ENCODE measurements around the gene EFCAB13. TPM values are rescaled to one million over a fixed set of nuclear protein-coding genes. Genes with fewer than 3 reads are reported as not detected.

The EFCAB13 gene
- total and polyA plus RNA-seq, 4 donors = 0.56 to 21.4 (median 3.6) TPM

GRCh38 chr17:47277921-47278320 lies 45.8 kb upstream of the EFCAB13 start:
- H3K27ac ChIP-seq (ENCODE audit: low read depth in 1 of 2, low read length in 1 of 2) = no peak overlapping the region
- H3K27me3 ChIP-seq (ENCODE audit: control insufficient read depth in 3 of 3, insufficient read depth in 3 of 3, low read length in 2 of 3) = no peaks in the 10 kb centered on the region
- H3K4me3 ChIP-seq = no peak overlapping the region
- no peaks in the 10 kb centered on the region for H3K9me3 ChIP-seq (ENCODE audit: control insufficient read depth in 4 of 4, insufficient read depth in 3 of 4, low read length in 3 of 4)
- no peak for TF ChIP-seq CTCF (IDR thresholded peaks at IDR 0.05; ENCODE audit: control extremely low read depth, extremely low read depth)
- no peak overlapping the region for H3K9ac ChIP-seq (ENCODE audit: insufficient read depth in 1 of 2, low read length in 2 of 2)
- H3K4me1 ChIP-seq (ENCODE audit: control insufficient read depth in 5 of 5, insufficient read depth in 5 of 5, low read length in 5 of 5) = peaks cover 22 to 39% (median 30%) of the 10 kb centered on the region in 5 donors
- no peak for DNase-seq
- 91 to 99% methylated on average over 1 of the region's 1 CpG for WGBS, 2 donors
- H3K36me3 ChIP-seq (ENCODE audit: control insufficient read depth in 4 of 4, insufficient read depth in 4 of 4, low read length in 4 of 4) = no peaks in the 10 kb centered on the region
- no peak for ATAC-seq (ENCODE audit: insufficient read depth, low FRiP score)

- ATAC-seq (ENCODE audit: insufficient read depth, low FRiP score) (no peak), DNase-seq (no peak)
- WGBS, 2 donors = 90 to 94% methylated on average over 4 of the region's 4 CpGs
- no peaks in the 10 kb centered on the region for H3K36me3 ChIP-seq (ENCODE audit: control insufficient read depth in 4 of 4, insufficient read depth in 4 of 4, low read length in 4 of 4)
- no peak for TF ChIP-seq CTCF (IDR thresholded peaks at IDR 0.05; ENCODE audit: control extremely low read depth, extremely low read depth)
- no peak overlapping the region for H3K9ac ChIP-seq (ENCODE audit: insufficient read depth in 1 of 2, low read length in 2 of 2)
- no peaks in the 10 kb centered on the region for H3K9me3 ChIP-seq (ENCODE audit: control insufficient read depth in 4 of 4, insufficient read depth in 3 of 4, low read length in 3 of 4)
- H3K27me3 ChIP-seq (ENCODE audit: control insufficient read depth in 3 of 3, insufficient read depth in 3 of 3, low read length in 2 of 3) = no peaks in the 10 kb centered on the region
- H3K4me1 ChIP-seq (ENCODE audit: control insufficient read depth in 5 of 5, insufficient read depth in 5 of 5, low read length in 5 of 5) = peaks cover 22 to 39% (median 30%) of the 10 kb centered on the region in 5 donors
- H3K27ac ChIP-seq (ENCODE audit: low read depth in 1 of 2, low read length in 1 of 2) = peak overlapping the region; percentile 51 to 91
- no peak overlapping the region for H3K4me3 ChIP-seq
These were observed 45.2 kb upstream of the EFCAB13 start for GRCh38 chr17:47278561-47278960.

GRCh38 chr17:47279062-47279801 lies 44.5 kb upstream of the EFCAB13 start:
- ATAC-seq (ENCODE audit: insufficient read depth, low FRiP score) (peak; percentile 74), DNase-seq (peak; percentile 38 to 76 (median 56))
- Histone ChIP-seq H3K27ac (ENCODE audit: low read depth in 1 of 2, low read length in 1 of 2) (peak overlapping the region; percentile 51 to 91), H3K4me3 (no peak overlapping the region), H3K9ac (ENCODE audit: insufficient read depth in 1 of 2, low read length in 2 of 2) (no peak overlapping the region), H3K27me3 (ENCODE audit: control insufficient read depth in 3 of 3, insufficient read depth in 3 of 3, low read length in 2 of 3) (no peaks in the 10 kb centered on the region), H3K36me3 (ENCODE audit: control insufficient read depth in 4 of 4, insufficient read depth in 4 of 4, low read length in 4 of 4) (no peaks in the 10 kb centered on the region), H3K9me3 (ENCODE audit: control insufficient read depth in 4 of 4, insufficient read depth in 3 of 4, low read length in 3 of 4) (no peaks in the 10 kb centered on the region), H3K4me1 (ENCODE audit: control insufficient read depth in 5 of 5, insufficient read depth in 5 of 5, low read length in 5 of 5) (peaks cover 22 to 39% (median 29%) of the 10 kb centered on the region in 5 donors)
- TF ChIP-seq CTCF (IDR thresholded peaks at IDR 0.05; ENCODE audit: control extremely low read depth, extremely low read depth) = no peak
- 30 to 54% methylated on average over 10 of the region's 10 CpGs for WGBS, 2 donors
